GM18951 (cell line): ENCODE results near the gene SLC2A6.
"Not testable (repeated sequence)": the region's sequence is repeated elsewhere in the genome, so short reads cannot be mapped to it uniquely, and the experiment has no call there.

Experiments
- POLR2A ChIP-seq: IDR thresholded peaks from 4 replicates; pipeline ENCODE4 v1.6.1; 2011; ENCODE audit warnings: mild to moderate bottlenecking; ENCODE audit not compliant: insufficient read length, insufficient read depth; ENCODE audit errors: extremely low read depth
- in situ Hi-C: fragments of 300-500 bp; cut with MboI; formaldehyde crosslinking; loops from one replicate; pipeline ENCODE4 v1.12.0; 2022; ENCODE audit warnings: low sequenced_read_pairs, mixed read lengths, inconsistent platforms; ENCODE audit not compliant: unreplicated experiment

The SLC2A6 gene

DNA sequence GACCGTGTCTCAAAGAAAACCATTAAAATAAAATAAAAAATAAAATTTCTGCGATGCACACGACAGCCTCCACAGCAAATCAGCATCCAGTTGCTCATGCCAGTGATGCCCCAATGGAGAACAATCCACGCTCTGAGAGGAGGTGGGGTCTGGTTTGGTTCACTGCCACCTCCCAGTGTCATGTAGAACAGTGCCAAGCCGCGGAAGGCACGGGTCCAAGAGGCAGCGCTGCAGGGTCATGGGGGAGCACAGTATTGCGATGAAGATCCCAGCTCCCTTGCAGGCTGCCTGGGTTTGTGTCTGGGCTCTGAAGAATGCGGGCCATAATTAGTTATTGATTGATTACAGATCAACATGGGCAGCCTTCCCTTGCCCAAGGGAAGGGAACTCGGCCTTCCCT is 25.2 kb downstream of the SLC2A6 start:
- no peak for TF ChIP-seq POLR2A
- in situ Hi-C loops: no loop called here

DNA sequence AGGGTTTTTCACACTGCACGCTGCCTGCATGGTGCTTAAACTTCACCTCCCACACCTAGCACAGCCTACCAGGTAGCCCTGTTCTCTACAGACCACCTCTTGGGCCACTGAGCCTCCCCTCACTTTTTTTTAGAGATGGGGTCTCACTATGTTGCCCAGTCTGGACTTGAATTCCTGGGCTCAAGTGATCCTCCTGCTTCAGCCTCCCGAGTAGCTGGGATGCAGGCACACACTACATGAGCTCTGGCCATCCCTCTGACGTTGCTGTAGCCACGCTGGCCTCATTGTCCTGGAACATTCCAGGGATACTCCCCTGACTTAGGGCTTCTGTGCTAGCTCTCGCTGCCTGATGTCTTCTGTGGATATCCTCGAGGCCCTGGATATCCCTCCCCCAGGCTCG is 26.3 kb downstream of the SLC2A6 start:
- in situ Hi-C loops: no loop called here
- no peak for TF ChIP-seq POLR2A

DNA sequence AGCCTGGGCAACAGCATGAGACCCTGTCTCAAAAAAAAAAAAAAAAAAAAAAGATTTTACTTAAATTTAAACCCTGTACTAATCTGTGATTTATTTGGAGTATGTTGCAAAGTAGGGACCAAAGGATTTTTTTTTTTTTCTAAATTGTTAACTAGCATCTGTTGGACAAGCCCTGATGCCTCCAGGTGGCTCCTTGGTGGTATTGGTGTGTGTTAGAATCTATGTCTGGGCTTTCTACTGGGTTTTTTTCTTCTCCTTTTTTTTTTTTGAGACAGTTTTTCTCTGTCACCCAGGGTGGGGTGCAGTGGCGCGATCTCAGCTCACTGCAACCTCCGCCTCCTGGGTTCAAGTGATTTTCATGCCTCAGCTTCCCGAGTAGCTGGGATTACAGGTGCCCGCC is 27.0 kb downstream of the SLC2A6 start:
- in situ Hi-C loops: not testable (repeated sequence)

DNA sequence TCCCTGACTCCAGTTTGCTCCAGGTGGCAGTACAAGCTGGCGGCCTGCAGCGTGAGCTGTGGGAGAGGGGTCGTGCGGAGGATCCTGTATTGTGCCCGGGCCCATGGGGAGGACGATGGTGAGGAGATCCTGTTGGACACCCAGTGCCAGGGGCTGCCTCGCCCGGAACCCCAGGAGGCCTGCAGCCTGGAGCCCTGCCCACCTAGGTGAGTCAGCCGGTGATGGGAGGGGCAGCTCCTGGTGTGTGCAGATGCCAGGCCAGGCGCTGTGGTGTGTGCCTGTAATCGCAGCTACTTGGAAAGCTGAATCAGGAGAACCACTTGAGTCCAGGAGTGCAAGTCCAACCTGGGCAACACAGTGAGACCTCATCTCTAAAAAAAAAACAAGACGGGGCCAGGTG is 29.1 kb downstream of the SLC2A6 start:
- TF ChIP-seq POLR2A: no peak
- in situ Hi-C loops: no loop called here

DNA sequence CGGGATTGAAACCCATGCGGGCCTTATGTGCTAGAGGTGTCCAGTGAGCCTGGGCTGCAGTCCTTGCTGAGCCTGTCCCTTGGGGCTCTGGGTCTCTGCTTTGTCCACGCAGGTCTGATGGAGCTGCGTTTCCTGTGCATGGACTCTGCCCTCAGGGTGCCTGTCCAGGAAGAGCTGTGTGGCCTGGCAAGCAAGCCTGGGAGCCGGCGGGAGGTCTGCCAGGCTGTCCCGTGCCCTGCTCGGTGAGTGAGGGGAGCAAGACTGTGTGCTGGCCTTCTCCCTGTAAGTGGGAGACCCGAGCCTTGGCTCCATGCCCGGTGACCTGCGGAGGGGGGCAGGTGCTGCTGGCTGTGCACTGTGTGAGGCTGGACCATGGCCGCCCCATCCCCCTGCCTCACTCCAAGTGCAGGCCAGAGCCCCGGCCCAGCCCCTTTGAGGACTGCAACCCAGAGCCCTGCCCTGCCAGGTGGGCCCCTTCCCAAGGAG is 30.4 kb downstream of the SLC2A6 start:
- in situ Hi-C loops: no loop called here
- no peak for TF ChIP-seq POLR2A

DNA sequence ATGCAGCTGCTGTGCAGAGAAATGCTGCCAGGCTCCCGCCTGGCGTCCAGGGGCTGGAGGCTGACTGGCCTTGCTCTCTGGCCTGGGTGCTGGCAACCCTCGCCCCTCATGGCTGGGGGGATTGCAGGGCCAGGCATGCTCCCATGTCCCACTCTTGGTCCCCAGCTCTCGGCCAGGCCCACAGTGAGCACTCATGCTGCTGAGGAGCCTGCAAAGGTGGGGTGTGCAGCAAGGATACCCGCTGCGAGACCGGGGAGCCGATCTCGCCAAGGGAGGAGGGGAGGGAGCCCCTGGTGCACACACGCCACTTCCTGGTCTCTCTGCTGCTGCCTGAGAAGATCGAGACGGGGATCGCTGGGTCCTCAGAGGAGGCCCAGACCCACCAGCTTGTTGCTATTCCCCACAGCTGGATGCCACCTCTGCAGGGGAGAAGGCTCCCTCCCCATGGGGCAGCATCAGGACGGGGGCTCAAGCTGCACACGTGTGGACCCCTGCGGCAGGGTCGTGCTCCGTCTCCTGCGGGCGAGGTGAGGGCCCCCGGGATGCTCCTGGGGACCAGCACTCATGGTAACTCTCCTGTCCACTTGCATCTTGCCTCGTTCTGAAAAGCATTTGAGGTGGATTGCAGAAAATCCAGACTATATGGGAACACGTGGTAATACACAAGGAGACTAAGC is 33.5 kb downstream of the SLC2A6 start:
- in situ Hi-C loops: no loop called here

DNA sequence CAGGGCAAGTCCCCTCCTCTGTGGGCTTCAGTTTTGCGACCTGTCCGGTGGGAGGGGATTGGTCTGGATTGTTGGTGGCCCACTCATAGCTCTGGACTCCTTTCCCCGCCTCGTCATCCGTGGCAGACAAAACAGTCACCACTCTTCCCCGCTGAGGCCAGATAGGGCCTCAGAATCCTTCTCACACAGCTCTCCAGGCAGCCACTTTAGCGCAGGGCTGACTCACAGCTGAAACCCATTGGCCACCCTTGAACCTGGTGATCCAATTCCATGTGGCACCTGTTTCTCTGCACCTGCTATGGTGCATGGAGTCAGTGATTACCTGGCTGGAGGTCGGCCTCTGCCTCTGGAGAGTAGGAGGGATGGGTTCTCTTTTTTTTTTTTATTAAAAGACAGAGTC is 34.9 kb downstream of the SLC2A6 start:
- no peak for TF ChIP-seq POLR2A
- in situ Hi-C loops: no loop called here

More for the DNA sequence above, 33.5 kb downstream of the SLC2A6 start:
- no peak for TF ChIP-seq POLR2A

DNA sequence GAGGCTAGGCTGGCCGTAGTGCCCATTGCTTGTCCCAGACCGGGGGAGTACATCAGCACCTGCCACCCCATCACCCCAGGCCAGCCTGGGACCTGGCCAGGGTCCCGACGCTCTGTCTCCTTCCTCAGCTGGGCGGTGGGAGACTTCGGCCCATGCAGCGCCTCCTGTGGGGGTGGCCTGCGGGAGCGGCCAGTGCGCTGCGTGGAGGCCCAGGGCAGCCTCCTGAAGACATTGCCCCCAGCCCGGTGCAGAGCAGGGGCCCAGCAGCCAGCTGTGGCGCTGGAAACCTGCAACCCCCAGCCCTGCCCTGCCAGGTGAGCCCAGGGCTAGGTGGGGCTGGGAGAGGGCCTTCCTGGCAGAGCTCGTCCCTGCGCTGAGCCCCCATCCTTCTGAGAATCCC is 35.7 kb downstream of the SLC2A6 start:
- in situ Hi-C loops: no loop called here
- no peak for TF ChIP-seq POLR2A

DNA sequence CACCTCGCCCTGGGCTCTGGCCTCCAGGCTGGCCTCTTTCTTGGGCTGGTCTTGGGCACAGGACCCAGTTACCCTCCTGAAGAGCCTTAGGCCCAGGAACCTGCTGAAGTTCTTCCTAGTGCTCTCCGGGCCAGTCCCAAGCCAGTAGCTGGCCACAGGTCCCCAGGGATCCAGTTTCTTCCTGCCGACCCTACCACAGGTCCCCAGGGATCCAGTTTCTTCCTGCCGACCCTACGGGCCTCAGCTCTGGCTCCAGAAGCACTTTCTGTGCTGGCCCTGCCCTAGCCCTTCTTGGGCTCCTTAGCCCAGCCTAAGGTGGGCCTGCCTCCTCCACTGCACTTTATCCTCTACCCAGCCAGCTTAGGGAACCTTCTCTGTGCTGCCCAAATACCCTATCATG is 37.3 kb downstream of the SLC2A6 start:
- no peak for TF ChIP-seq POLR2A
- in situ Hi-C loops: no loop called here

DNA sequence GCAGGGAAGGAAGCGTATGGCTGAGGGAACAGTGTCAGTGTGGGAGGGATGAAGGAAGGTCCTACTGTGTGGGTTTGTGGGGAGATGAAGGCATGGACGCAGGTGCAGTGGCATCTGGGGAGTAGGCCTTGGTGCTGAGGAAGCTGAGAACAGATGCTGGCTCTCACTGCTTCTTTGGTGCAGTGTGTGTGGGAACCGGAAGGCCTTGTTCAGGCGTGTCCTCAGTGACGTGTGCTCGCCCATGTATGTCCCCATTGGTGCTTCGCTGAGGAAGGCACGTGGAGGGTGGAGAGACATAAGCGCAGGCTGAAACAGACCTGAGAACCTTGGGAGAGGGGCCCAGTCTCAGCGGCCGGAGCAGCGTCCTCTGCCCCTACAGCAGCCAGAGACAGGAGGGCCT is 38.0 kb downstream of the SLC2A6 start:
- peak; percentile 38 for TF ChIP-seq POLR2A
- in situ Hi-C loops: no loop called here

DNA sequence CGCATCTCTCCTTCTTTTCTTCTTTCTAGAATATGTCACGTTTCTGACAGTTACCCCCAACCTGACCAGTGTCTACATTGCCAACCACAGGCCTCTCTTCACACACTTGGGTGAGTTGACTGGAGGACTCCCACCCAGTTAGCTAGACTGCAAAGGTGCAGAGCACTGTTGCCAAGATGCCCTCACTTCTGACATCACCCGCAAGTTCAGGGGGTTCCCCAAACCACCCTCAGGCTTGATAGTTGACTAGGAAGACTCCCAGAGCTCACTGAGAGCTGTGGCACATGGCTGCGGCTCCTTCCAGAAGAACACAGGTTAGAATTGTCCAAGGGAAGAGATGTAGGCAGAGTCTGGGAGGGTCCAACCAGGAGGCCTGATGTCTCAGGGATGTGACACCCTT is 39.6 kb downstream of the SLC2A6 start:
- TF ChIP-seq POLR2A: no peak
- in situ Hi-C loops: no loop called here

DNA sequence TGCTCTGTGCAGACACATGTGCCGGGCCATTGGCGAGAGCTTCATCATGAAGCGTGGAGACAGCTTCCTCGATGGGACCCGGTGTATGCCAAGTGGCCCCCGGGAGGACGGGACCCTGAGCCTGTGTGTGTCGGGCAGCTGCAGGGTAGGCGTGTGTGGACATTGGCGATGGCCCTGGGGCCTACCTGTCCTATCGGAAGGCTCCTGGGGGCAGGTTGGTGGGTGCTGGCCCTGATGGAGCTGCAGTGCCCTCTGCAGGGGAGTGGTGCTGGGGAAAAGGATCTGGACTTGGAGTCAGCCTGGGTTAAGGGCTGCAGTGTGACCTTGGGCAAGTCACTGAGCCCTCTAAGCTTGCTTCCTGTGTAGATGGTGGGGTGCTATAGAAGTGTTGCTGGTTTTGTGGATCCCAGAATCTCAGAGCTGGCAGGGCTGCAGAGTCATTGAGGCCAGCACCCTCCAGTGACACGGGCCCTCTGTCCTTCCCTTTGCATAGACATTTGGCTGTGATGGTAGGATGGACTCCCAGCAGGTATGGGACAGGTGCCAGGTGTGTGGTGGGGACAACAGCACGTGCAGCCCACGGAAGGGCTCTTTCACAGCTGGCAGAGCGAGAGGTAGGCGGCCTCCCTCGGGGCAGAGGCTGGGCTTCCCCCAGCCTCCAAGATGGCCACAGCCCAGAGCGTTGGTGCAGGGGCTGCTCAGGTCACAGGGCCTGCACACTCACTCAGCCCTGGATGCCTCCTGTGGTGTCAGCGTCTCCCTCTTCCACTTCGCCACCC is 41.0 kb downstream of the SLC2A6 start:
- no peak for TF ChIP-seq POLR2A
- in situ Hi-C loops: no loop called here

DNA sequence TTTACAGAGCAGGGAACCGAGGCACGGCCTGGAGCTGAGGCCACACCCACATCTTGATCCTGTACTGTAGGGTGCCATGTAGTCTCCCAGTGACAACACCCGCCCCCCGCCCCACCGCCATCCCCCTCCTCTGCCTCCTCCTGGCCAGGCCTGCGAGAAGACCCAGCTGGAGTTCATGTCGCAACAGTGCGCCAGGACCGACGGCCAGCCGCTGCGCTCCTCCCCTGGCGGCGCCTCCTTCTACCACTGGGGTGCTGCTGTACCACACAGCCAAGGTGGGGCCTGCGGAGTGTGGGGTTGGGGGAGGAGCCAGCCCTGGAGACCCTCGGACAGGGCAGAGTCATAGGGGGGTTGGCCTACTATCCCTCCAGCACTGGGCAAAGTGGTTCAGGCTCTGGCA is 42.2 kb downstream of the SLC2A6 start:
- in situ Hi-C loops: no loop called here
- no peak for TF ChIP-seq POLR2A

DNA sequence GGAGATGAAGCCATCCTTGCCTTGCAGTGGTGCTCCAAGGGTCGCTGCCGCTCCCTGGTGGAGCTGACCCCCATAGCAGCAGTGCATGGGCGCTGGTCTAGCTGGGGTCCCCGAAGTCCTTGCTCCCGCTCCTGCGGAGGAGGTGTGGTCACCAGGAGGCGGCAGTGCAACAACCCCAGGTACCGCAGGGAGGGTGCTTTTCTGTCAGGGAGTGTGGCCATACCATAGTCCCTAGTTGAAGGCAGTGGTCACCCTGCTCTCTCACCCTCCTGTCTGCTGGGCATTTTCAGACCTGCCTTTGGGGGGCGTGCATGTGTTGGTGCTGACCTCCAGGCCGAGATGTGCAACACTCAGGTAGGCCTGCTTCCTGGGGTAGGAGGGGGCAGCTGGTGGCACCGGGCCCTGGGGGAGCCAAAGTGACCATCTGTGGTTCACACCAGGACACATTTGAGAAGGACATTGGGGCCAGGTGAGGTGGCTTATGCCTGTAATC is 45.5 kb downstream of the SLC2A6 start:
- in situ Hi-C loops: no loop called here
- TF ChIP-seq POLR2A: no peak
